ENCODE results near the gene TALDO1.

Gene TALDO1

DNA sequence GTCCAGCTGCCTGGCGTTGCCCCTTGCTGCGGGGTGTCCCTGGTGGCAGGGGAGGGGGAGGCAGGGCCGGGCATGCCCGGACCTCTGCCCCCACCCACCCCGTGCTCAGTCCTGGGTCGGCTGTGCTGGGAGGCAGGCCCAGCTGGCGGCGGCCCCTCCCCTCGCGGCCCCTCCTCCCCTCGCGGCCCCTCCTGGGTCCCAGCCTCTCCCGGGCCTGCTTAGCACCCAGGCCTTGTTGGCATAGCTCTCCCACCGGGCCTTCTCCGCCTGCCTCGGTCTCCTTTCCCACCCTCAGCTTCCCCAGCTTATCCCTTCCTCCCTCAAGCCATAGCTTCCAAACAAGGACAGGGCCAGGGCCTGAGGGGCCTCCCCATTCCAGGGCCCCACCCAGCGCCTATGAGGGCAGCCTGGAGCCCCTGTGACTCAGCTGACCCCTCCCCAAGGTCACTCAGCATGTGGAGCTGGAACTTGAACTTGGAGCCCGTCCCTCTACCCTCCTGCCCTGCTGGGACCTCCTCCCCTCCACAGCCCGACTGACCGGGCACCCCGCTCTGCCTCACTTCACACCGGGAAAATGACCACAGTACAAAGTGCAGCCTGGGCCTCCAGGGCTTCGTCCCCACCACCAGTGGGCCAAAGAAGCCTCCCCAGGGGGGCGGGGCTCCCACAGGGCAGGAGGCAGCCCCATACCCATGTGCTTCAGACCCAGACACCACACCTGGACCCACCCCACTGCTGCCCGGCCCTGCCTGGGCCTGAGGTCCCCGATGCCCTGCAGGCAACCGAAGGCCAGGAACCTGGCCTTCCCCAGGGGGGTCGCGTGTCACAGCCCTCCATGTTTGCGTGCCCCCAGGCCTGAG, 40.1 kb upstream of the TALDO1 start:
- H3K4me3 ChIP-seq (replicated peaks; ENCODE audit: low read depth, low read length), result peak overlapping the region; percentile 56
- TF ChIP-seq, protein P1, sequence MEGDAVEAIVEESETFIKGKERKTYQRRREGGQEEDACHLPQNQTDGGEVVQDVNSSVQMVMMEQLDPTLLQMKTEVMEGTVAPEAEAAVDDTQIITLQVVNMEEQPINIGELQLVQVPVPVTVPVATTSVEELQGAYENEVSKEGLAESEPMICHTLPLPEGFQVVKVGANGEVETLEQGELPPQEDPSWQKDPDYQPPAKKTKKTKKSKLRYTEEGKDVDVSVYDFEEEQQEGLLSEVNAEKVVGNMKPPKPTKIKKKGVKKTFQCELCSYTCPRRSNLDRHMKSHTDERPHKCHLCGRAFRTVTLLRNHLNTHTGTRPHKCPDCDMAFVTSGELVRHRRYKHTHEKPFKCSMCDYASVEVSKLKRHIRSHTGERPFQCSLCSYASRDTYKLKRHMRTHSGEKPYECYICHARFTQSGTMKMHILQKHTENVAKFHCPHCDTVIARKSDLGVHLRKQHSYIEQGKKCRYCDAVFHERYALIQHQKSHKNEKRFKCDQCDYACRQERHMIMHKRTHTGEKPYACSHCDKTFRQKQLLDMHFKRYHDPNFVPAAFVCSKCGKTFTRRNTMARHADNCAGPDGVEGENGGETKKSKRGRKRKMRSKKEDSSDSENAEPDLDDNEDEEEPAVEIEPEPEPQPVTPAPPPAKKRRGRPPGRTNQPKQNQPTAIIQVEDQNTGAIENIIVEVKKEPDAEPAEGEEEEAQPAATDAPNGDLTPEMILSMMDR (IDR thresholded peaks at IDR 0.05; ENCODE audit: low read depth, low read length, missing control alignments), result peak; percentile 13
- no peak for DNase-seq (ENCODE audit: extremely low read depth, low read depth)

DNA sequence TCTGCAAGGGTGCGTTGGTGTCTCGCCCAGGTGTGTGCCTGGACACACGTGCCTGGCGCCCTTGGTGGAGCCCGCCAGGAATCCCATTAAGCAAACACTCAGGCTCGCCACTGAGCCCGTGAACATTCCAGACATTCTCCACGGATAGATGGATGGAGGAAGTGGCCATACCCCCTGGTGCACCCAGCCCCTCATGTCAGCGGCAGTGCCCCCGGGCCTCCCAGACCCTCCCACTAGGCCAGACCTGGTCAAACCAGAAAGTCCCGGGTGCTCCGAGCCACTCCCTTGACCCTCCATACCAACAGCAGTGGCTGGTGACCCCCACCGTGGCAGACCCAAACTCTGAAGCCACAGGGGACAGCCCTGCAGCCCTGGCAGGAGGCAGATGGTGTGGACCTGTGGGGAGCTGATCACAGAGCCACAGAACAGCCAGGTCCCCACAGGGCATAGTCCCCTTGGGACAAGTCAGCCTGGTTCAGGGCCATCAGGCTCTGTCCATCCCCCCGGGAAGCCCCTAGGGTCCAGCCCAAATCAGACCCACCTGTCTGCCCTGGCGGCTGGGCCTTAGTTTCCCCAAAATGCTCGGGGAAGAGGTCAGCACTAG, 39.3 kb upstream of the TALDO1 start:
- TF ChIP-seq, protein P1 (IDR thresholded peaks at IDR 0.05; ENCODE audit: low read depth, low read length, missing control alignments), result no peak
- no peak overlapping the region for H3K4me3 ChIP-seq (replicated peaks; ENCODE audit: low read depth, low read length)
- no peak for DNase-seq (ENCODE audit: extremely low read depth, low read depth)

DNA sequence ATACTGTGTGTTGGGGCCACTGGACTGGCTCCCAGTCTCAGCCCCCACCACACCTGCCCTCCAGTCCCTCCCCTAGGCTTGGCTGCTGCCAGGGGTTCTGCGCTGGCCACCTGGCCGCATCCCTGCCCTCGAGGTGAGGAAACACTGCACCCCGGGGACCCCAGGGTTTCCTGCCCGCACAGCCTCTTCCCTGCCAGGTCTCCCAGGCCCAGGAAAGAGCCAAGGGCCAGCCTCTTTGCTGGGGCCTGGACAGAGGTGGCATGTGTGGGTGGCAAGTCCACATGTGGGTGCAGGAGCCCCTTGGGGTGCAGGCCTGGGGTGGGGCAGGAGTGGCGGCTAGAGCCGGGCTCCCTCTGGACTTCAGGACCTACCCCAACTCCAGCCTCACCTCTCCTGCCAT, 38.8 kb upstream of the TALDO1 start:
- no peak for DNase-seq (ENCODE audit: extremely low read depth, low read depth)
- TF ChIP-seq, protein P1 (IDR thresholded peaks at IDR 0.05; ENCODE audit: low read depth, low read length, missing control alignments), result no peak
- no peak overlapping the region for H3K4me3 ChIP-seq (replicated peaks; ENCODE audit: low read depth, low read length)

DNA sequence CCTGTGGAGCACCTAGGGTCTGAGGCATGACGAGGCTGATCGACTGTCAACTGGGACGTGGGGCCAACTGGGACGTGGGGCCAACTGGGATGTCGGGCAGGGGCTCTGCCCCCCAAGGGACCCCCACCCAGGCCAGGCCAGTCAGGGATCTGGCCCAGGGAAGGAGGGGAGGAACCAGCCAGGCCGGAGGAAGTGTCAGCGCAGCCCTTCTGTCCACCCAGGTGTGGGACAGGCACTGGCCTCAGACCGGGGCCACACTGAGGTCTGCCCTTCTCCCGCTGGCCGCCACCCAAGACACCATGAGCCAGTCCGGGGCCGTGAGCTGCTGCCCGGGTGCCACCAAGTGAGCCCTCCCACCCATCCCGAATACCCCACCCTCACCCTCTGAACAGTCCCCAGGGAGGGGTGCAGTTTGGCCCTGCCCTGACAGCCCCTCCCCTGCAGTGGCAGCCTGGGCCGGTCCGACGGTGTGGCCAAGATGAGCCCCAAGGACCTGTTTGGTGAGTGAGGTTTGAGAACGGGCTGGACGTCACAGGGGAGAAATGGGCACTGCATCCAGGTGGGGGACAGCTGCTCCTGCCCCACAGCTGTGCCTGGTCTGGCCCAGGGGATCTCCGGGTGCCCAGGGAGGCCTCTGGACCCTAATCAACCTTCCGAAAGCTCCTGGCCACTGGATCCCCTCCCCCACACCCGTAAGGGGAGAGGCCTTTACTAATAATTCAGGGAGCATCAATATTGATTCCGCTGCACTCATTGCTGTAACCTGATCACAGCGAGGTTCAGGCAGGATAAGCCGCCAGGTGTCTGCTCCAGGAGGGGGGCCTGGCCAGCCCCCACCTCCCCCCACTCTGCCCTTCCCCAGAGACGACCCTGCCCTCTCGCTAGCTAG, 37.9 kb upstream of the TALDO1 start:
- H3K4me3 ChIP-seq (replicated peaks; ENCODE audit: low read depth, low read length), result no peak overlapping the region
- TF ChIP-seq, protein P1 (IDR thresholded peaks at IDR 0.05; ENCODE audit: low read depth, low read length, missing control alignments), result no peak
- no peak for DNase-seq (ENCODE audit: extremely low read depth, low read depth)

DNA sequence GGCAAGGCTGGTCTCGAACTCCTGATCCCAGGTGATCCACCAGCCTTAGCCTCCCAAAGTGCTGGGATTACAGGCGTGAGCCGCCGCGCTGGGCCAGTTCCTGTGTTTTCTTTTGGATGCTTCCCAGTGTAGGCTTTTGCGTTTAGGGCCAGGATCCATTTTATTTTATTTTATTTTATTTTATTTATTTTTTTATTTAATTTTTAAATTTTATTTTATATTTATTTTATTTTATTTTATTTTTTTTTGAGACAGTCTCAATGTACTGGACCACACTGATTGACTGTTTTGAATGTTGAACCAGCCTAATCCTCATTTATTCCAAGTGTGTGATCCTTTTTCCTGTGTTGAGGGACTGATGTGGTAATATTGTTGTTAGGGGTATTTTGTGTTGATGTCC, 32.8 kb upstream of the TALDO1 start:
- DNase-seq (ENCODE audit: extremely low read depth, low read depth), result no peak
- no peak overlapping the region for H3K4me3 ChIP-seq (replicated peaks; ENCODE audit: low read depth, low read length)

More for the DNA sequence above, 32.8 kb upstream of the TALDO1 start:
- TF ChIP-seq, protein P1 (IDR thresholded peaks at IDR 0.05; ENCODE audit: low read depth, low read length, missing control alignments), result no peak

Measured in HFF-Myc (cell line).